ENCODE data around the gene LINGO1.
A peak's percentile ranks its signal among the peaks of the same experiment; 100 is the strongest.

Gene LINGO1, protein sequence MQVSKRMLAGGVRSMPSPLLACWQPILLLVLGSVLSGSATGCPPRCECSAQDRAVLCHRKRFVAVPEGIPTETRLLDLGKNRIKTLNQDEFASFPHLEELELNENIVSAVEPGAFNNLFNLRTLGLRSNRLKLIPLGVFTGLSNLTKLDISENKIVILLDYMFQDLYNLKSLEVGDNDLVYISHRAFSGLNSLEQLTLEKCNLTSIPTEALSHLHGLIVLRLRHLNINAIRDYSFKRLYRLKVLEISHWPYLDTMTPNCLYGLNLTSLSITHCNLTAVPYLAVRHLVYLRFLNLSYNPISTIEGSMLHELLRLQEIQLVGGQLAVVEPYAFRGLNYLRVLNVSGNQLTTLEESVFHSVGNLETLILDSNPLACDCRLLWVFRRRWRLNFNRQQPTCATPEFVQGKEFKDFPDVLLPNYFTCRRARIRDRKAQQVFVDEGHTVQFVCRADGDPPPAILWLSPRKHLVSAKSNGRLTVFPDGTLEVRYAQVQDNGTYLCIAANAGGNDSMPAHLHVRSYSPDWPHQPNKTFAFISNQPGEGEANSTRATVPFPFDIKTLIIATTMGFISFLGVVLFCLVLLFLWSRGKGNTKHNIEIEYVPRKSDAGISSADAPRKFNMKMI

DNA sequence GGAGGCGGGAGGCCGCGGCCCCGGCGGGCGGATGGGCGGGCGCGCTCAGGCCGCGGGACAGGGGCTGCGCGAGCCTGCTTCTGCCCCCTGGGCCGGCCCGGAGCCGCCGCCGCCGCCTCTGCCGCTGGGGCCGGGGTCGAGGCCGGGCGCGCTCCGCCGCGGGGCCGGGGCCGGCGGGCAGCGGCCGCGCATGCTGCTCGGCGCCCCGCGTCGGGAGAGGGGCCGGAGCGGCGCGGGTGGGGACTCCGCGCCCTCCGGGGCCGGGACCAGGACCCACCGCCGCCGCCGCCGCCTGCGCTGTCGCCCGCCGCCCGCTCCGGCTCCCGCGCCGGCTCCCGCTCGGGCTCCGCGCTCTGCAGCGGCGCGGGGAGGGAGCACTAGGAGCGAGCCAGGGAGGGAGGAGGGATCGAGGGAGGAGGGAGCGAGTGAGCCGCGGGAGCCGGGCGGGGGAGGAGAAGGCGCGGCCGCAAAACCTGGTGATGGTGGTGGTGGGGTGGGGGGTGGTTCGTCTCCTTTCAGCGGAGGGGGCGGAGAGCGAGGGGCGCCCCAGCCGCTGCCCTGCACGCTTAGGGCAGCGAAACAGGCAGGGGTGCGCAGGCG, at the start of gene LINGO1:
LINGO1 (minus strand) TSS at position 379 of the 600 bp plus-strand sequence. CDS start 597 bp downstream, outside the sequence.
- no peak for DNase-seq (ENCODE audit: low read depth)

DNA sequence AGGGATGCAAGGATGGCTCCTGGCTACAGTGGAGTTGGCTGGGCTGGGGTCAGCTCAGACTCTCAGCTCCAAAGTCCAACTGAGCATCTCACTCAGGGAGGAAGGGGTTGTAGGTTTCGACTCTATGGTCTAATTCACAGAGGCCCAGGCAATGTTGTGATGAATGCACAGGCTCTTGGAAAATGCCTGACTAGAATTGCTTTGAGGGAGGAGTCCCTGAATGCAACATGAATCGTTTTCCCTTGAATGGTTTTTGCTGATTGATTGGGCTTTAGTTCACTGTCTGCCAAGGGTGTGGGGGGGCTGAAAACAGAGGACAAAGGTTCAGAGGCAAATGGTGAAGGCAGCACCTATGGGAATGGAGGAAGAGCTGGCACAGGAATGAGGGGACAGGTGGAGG, 48.6 kb upstream of the LINGO1 start:
- no peak for DNase-seq (ENCODE audit: low read depth)

DNA sequence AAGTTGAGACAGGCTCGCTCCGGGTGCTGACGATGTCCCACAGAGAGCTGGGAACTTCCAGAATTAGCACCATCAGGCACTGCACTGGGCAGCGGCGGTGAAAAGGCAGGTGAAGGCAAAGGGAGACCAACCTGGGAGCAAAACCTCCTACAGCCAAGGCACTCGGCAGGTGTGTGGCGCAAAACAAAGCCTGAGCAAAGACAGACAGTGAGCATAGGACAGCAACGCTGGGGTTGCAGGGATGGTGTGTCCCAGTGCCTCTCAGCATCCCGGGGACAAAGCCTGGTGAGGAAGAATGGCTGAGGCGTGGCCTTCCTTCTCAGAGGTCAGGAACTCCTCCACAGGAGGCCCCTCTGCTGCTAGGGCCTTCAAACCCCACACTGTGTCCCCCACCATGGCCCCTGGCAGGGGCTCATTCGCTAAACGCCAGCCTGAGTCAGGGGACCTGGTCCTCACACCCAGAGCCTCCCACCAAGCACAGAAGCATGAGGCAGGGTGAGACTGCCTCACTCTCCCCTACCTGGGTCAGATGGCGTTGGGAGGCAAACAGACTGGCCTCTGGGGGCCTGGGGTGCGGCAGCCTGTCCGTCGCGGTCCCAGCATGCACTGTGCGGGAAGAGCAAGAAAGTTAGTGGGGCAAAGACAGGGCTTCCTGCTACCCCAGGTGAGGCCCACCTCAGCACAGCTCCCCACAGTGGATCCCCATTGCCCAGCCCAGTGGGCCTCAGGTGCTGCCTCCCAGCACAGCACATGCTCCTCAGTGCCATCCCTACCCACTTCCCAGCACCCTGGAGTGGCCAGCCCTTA, 44.1 kb upstream of the LINGO1 start:
- no peak for DNase-seq (ENCODE audit: low read depth)

DNA sequence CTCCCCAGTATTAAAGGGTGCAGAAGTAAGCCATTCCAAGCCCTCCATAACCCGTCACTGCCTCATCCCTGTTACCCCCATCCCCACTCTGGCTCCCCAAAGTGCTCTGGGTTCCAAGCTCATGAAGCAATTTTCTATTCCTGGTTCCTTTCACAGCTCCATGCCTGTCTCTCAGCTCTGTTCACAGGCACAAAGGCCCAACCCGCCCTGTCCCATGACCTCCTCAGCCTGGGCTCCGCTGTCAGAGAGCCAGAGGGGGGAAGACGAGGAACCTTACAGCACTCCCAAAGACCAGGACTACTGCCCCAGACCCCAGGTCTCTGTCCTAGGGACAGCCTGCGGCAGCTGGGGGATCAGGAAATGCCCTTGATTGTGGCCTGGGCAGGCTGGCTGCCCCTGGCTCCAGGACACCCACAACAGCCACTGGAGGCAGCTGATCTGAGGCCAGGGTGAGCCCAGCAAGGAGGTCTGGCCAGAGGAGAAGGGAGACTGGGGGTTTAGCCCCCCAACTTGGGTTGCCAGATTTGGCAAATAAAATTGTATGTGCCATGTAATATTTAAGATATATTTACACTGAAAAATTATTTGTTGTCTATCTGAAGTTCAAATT, 43.2 kb upstream of the LINGO1 start:
- no peak for DNase-seq (ENCODE audit: low read depth)

DNA sequence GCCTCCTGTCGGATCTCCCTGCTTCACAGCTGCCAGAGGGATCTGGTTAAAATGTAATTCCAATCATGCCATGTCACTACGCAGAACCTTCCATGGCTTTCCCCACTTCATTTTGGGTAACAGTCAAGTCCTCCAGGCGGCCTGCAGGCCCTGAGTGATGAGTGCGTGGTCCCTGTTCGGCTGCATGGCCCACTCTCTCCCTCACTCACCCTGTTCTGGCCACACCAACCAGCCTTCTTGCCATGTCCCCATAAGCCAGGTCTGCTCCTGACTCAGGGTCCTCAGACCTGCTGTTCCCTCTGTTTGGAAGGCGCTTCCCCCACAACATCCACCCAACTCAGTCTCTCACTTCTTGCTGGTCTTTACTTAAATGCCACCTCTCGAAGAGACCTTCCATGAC, 41.6 kb upstream of the LINGO1 start:
- DNase-seq (ENCODE audit: low read depth), result no peak

DNA sequence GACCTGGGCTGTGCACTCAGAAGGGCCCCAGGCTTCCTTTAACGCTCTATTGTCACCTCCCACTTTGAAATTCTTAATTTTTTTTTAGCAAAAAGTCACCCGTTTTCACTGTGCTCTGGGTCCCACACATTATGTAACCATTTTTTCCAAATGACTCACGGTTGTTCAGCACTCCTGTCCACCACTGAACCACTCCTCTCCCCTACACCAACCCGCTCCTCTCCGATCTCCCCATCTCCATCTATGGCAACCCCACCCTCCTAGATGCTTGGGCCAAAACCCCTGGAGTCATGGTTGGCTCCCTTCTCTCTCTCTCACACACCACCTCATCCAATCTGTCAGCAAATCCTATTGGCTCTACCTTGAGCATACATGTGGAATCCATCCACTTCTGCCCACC, 41.2 kb upstream of the LINGO1 start:
- DNase-seq (ENCODE audit: low read depth), result no peak

DNA sequence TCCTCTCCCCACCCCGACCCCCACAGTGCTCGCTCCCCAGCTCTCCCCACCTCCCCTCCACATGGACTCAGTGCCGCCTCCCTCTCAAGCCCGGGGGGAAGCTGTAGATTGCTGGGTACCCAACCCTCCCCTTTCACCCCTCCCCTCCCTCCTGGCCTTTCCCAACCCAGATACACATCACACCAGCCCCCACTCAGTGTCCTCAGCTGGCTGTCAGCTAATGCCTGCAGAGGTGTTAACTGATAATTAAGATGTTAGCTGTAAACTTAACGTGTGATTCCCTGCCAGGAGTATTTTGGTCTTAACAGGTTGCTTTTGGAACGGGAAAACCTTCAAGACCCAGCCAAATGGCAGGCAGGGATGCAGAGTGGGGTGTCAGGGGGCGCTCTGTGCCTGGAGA, 39.4 kb upstream of the LINGO1 start:
- DNase-seq (ENCODE audit: low read depth), result no peak

DNA sequence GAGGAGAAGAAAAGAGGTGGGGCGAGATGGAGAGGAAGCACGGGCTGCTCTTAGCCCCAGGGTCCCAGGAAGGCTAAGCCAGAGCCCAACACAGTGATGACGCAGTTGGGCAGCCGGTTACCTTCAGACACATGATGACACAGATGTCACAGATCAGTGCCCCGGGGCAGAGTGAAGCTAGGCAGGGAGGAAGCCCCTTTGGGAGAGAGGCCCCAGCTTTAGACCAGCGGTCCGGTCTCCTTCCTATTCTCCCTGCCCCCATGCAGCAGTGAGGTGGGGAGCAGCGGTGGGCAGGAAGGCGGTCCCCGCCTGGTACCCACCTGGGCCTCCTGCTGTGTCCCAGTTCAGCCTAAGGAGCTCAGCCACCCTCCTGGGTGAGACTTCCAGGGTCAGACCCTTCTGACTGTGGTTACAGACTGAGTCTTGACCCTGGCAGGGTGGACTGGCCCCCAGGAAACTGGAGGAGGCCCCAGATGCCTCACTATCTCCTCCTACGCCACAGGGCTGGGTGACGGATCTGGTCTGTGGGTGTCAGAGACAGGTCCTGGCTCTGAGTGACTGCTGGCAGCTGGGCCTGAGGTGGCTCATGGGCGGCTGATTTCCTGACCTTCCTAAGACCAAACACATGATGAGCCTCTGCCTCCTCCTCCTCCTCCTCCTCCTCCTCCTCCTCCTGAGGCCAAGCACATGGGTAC, 38.8 kb upstream of the LINGO1 start:
- no peak for DNase-seq (ENCODE audit: low read depth)

DNA sequence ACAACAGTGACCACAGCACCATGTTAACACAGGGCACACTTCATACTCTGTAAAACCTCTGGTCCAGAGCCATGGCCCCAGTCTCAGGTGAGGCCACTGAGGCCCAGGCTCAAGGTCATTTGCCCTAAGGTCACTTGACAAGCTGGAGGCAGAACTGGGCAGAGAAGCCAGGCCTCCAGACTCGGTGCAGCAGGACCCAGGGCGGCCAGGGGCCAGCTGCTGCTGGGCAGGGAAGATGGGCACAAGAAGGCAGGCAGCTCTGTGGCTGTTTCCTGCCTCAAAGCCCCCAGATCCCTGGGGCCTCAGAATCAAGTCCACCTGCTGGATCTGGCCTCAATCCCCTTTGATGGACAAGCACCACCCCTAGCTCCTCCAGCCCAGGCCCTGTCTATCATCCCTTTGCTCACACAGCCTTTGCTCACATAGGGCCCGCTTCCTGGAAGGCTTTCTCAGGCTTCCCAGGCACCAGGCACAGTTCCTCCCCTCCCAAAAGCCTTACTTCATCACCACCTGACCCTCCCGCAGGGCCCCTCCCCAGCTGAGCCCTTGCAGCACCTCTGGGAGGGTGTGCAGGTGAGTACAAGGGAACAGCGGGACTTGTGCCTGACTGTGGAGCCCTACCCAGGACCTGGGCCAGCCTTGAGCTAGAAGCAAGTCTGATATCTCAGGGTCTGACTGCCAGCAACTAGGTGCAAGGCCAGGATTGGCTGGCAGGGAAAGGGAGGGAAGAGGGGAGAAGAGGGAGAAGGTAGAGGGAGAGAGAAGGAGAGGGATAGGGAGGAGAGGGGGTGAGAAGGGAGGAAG, 38.0 kb upstream of the LINGO1 start:
- no peak for DNase-seq (ENCODE audit: low read depth)

DNA sequence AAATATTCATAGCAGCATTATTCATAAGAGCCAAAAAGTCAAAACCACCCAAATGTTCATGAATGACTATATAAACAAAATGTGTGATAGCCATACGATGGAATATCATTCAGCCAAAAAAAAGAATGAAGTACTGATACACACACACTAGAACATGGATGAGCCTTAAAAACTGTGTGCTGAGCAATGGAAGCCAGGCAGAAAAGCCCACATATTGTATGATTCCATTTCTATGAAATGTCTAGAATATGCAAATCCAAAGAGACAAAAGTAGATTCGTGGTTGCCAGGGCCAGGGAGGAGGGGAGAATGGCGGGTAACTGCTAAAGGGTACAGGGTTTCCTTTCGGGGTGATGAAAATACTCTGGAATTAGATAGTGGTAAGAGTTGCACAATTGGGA, 37.2 kb upstream of the LINGO1 start:
- no peak for DNase-seq (ENCODE audit: low read depth)

DNA sequence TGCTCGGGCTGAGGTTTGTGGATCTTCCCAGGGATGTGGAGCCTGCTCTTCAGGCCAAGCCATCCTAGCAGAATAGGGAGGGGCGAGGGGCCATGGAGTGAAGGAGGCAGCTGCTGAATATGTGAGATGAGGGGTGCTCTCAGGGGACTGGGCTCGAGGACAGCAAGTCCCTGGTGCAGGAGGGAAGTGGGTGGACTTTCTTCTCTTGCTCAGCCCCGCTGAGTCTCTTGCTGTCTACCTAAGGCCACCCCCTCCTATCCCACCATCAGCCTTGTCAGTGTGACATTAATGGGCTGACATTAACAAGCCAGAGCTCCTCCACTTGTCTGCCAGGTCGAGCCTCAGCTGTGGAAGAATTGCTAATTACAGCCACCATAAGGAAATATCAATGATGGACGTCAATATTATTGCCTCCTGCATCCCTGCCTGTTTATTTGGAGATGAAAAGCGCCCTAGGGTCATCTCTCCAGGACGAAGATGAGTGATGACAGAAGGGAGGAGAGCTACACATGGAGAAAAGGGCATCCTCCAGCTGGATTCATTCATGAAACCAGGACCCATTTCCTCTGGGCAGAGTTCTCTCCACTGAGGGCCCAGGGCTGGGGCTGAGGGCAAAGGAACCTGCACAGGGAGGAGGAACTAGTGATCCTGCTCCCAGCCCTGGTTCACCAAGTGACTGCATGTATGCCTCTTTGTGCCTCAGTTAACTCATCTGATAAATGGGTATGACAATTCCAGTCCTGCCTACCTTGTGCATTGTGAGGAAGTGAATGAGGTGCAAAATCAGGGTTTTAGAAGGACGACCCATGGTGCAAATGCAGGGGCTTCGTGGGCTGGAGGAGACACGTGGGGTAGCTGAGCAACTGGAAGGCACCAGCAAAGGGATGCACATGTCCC, 34.9 kb upstream of the LINGO1 start:
- no peak for DNase-seq (ENCODE audit: low read depth)

DNA sequence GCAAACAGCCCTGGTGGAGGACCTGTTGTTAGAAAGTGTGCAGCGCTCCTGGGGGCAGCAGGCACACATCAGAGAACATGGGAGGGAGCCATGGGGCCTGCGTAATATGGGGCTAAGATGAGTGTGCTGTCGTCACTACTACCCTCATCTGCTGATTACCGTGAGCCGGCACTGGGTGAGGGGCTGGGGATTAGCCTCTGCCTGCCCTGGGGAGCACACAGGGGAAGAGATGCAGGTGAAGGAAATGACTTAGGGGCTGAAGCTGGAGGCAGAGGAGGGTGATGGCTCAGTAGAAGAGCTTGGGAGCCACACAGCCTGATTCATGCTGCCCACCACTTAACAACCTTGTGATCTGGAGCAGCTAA, 33.6 kb upstream of the LINGO1 start:
- DNase-seq (ENCODE audit: low read depth), result no peak

DNA sequence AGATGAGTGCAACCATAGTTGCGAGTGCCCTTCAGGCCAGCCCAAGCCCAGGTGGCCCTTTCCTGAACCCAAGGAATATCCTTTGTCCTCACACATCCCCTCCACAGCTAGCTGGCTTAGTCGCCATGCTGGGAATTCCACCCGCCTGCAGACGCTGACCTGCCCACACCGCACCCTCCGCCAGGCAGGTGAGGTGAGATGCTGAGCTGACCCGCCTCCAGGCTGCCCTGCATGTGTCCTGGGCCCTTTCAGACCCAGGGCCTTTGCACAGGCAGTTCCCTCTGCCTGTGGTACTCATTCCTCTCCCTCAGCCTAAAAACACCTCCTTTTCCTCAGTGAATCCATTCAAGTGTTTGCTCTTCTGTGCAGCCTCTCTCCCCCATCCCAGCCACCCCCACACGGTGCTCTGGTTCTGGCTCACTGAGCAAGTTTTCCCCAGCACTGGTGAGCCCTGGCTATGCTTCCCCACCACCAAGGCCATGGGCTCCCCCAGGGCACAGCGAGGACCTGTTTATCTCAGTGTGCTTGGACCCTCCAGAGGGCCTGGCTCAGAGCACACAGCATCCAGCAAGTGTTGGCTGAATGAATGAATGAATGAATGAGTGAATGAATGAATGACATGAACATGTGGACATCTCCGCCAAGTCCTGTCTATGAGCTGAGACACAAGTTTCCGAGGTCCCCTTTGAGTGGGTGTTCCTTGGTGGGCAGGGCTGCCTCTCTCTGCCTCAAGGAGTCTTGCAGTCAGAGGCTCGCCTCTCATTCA, 33.0 kb upstream of the LINGO1 start:
- no peak for DNase-seq (ENCODE audit: low read depth)

DNA sequence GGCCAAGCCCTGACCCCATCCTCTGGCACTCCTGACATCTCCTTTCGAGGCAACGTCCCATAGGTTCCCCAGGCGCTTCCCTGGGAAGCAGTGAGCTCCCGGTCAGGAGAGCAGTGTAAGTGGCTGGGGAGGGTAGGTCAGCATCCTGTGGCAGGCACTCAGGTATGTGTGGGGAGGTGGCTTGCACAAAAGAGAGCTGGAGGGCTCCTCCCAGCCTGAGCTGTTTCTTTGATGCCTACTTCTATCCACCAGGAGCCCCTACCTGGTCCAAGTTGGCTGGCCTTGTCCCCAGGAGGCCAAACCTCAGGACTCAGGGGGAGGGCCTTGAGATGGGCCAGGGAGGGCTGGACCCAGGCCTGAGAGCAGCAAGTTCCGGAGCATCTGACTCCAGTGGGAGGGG, 31.7 kb upstream of the LINGO1 start:
- DNase-seq (ENCODE audit: low read depth), result no peak

DNA sequence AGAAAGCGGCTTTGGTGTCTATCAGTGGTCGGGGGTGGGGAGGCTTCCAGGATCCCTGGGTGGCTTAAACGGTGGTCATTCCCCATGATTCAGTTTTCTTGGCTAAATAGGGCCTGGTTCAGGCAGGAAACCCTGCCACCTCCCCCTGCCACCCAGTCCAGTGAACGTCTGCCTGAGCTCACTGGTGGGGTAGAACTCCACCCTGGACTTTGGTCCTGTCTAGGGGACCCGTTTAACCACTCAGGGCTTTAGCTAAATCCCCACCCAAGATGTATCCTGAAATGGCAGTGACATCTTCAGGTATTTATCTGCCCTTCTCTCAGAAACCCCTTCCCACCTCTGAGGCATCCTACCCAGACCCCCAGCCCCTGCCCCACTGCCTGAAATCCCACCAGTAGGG, 30.5 kb upstream of the LINGO1 start:
- no peak for DNase-seq (ENCODE audit: low read depth)

DNA sequence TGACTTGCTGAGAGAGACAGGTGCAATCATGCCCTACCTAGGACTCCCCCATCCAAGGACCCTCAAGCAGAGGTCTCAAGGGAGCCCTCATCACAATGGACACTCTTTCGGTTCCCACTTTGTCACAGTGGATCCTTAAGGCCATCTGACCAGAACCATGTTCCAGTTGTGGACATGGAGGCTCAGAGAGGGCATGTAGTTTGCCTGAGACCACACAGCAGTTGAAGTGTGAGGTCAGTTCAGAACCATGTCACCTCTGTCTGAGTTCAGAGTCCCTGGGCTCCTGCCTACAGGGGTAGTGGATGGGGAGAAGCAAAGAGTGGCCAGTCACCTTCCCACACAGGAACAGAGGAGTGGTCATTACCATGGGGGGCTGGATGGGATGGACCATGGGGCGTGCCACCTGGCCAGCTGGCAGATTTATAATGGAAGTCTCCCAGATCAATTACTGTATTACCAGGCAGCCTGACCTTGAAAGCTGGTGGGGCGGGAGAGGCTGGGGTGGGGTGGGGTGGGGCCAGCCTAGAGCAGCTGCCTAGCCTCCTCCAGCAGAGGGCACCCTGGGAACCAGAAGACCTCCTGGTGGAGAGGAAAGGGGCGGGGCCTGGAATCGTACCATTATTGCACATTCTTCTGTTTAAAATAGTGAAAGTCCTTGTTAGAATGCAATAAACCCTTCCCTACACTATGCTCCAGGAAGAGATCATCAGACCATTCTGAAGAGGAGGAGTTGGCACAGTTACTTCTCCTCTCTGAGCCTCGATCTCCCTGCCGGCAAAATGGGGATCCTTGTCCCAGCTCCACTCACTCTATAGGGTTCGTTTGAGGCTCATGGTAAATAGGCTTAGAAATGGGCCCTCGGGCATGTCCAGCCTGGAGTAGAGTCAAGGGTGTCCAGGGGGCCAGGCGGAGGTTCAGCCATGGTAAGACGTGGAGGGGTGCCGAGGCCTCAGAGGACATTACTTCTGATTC, 26.9 kb upstream of the LINGO1 start:
- peak; percentile 1 for DNase-seq (ENCODE audit: low read depth)

DNA sequence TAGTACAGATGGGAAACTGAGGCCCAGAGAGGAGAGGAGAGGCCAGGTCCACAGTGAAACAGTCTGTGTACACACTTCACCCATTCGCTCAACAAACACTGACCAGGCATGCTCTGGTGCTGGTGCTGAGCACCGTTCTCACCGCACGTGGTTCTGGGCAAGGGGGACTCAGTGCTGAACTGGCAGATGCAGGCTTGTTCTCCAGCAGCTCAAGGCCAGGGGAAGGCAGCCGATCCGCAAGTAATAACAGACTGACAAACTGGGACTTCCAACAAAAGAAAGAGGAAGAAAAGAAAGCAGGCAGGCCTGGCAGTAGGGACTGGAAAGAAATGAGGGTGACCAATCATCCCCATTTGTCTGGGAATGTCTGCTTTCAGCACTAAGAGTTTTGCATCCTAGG, 25.6 kb upstream of the LINGO1 start:
- no peak for DNase-seq (ENCODE audit: low read depth)
